Amniotic stem cell (primary cell): Measurements from ENCODE around the gene RGS1.
A peak's percentile ranks its signal among the peaks of the same experiment; 100 is the strongest.

Source experiments
- DNase-seq: peaks from one replicate; lab custom pipeline; 2025; lab: John Stamatoyannopoulos, UW

The RGS1 gene

DNA sequence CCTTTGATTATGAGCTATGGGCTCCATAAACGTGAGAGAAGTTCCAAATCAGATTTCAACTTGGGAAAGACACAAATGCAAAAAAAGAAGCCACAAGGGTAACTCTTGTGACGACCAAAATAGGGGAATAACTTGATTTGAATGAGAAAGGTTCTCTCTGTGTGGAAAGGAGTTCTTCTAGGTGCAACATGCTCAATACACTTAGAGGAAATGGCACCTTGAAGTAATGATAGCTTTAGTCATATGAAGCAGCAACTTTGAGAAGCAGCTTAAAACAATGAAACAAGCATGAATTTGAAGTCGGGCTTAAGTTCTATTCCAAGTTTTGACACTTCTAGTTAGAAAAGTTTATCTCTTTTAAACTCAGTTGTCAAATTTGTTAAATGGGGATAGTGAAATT, 21.8 kb upstream of the RGS1 start:
- DNase-seq = no peak

DNA sequence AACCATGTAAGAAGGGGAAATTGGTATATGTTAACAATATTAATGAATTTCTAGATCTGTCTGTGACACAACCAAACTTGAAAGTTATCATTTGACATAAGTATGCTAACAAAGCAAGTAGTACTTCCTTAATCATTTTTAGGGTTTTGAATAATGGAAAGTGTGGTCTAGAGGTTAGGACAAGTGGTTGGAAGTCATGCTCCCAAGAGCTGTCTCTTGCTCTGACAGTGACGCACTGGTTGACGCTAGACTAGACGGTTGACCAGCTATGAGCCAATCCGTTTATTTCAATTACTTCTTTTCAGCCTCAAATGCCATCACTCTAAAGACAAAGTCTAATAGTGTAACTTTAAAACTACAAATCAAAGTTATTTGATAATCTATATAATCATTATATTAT, 20.7 kb upstream of the RGS1 start:
- no peak for DNase-seq

DNA sequence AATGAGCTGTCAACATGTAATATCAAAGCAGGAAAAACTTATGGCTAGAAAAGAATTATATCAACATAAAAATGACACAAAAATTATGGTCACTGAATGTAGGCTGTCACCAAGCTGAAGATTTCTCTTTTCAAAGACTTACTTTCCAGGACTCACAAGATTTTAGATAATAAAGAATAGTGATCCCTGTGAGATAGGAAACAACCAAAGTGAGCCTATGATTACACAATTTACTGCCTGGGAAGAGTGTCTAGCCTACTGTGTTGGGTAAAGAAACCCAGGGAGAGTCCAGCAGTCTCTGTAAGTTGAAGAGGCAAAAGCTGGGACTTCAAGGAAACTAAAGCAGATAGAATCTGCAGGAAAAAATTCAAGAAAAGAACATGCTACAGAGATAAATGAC, 20.2 kb upstream of the RGS1 start:
- no peak for DNase-seq

DNA sequence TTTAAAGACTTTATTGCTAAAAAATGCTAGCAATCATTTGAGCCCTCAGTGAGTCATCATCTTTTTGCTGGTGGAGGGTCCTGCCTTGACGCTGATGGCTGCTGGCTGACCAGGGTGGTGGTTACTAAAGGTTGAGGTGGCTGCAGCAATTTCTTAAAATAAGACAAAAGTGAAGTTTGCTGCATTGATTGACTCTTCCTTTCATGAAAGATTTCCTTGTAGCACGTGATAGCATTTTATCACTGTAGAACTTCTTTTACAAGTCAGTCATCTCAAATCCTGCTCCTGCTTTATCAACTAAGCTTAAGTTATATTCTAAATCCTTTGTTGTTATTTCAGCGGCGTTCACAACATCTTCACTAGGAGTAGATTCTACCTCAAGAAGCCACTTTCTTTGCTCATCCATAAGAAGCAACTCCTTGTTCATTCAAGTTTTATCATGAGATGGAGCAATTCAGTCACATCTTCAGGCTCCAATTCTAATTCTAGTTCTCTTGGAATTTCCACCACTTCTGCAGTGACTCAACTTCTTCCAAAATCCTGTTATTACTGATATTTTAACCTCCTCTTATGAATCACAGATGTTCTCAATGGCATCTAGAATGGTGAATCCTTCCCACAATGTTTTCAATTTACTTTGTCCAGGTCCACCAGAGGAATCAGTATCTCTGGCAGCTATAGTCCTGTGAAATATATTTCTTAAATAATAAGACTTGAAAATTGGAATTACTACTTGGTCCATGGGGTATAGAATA, 17.6 kb upstream of the RGS1 start:
- no peak for DNase-seq

DNA sequence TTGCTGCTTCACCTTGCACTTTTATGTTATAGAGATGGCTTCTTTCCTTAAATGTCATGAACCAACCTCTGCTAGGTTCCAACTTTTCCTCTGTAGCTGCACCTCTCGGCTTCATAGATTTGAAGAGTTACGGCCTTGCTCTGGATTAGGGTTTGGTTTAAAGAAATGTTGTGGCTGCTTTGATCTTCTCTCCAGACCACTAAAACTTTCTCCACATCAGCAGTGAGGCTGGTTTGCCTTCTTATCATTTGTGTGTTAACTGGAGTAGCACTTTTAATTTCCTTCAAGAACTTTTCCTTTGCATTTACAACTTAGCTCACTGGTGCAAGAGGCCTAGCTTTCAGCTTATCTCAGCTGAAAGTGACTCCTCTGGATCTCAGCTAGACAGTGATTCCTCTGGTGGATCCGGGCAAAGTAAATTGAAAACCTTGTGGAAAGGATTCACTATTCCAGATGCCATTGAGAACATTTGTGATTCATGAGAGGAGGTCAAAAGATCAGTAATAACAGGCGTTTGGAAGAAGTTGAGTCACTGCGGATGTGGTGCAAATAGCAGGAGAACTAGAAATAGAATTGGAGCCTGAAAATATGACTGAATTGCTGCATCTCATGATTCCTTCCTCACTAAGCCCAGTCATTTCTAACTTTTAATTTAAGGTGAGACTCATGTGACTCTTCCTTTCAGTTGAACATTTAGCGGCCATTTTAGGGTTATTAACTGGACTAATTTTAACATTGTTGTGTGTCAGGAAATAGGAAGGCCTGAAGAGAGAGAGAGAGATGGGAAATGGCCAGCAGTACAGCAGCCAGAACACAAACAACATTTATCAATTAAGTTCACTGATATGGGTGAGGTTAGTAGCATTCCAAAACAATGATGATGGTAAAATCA, 16.2 kb upstream of the RGS1 start:
- DNase-seq = peak; percentile 66

DNA sequence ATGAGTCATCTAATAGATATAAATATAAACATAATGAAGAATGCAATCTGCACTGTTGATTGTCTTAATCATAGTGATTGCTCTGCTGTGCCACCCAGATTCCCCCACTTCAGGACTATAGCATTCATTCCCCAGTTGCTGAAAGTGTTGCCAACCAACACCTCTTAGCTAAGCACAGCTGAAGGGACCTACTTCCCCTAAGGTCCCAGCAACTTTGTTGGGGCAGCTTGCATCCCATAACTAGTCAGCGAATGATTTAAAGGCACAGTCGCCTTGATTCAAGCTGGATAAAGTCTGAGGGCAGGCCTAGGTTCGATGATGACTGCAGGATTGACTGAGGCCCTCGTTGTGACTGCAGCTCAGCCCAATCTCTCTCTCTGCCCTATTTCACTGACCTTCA, 14.3 kb upstream of the RGS1 start:
- DNase-seq = no peak

DNA sequence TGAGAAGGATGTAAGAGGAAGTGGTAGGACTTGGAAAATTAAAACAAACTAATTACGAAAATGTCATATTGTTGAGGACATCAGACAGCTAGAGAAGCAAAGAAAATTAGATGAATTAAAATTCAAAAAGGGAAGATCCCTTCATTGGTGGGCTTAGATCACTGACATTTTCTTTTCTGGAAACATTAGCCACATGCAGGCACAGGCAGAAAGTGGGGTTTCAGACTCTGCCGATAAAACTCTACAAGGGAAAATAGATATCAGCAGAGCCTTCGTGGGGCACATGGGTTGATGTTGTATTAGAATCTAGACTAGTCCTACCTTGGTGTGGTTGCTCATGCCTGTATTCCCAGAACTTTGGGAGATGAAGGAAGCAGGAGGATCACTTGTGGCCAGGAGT, 12.4 kb upstream of the RGS1 start:
- DNase-seq = no peak

DNA sequence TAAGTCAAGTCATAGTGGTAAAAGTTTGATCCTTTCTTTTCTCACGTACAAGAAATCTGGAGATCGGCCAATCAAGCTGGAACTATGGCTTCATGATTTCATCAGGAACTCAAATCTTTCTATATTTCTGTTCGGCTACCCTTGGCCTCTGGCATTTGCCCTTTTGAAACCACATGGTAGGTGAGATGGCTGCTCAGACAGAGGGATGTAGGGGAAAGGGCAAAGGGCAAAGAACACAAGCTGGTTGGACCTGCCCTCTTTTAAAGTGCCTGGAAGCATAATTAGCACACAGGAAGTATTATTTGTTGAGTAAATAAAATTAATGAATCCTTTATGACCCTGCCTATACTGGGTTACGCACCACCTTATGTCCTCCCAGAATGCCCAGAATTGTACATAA, 11.5 kb upstream of the RGS1 start:
- DNase-seq = no peak

DNA sequence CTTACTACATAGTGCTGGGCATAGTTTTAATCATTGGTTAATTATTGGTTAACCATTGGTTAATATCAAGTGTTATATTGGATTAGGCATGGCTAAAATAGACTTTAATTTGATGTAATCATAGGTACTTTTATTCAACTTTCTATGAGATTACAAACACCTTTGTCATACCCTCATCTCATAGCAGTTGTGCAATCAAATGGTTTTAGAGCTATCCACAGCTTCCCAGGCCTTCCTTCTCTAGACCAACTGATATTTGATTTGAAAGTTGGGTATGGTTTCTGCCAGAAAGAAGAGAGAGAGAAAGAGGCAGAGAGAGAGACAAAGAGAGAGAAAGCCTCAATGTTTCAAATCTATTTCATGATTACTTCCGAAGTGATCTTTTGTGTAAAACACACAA, 9.6 kb upstream of the RGS1 start:
- no peak for DNase-seq

DNA sequence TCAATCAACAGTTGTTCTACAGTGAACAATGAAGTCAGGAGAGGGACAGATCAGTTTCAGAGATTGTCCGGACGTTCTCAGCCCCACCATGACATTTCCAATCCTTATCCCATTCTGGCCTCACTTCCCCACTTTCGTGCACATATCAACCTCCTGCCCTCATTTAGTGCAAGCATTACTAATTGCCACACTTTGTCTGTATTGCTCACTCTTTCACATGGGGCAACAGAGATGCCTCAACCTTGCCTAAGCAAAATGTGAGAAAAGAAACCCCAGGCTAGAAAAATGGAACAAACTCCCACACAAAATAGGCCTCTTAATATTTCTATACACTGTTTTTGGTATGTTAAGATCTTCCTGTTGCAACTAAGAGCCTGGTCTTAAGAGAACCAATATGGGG, 8.9 kb upstream of the RGS1 start:
- DNase-seq = no peak

DNA sequence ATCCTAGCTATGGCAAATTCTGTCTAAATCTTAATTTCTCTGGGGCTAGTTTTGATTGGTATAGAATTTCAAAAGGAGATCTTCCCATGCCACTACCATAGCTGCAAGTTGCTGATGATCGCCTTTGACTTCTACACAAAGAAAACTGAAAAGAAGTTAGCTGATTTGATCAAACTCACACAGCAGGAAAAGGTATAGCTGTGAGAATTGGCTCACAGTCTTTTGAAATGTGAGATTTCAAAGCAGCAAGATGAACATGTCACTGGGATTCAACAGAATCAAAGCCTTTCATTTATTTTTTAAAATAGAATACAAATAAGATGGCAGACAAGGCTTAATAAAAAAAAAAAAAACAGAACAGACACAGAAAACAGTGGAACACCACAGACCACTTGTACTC, 7.5 kb upstream of the RGS1 start:
- no peak for DNase-seq

DNA sequence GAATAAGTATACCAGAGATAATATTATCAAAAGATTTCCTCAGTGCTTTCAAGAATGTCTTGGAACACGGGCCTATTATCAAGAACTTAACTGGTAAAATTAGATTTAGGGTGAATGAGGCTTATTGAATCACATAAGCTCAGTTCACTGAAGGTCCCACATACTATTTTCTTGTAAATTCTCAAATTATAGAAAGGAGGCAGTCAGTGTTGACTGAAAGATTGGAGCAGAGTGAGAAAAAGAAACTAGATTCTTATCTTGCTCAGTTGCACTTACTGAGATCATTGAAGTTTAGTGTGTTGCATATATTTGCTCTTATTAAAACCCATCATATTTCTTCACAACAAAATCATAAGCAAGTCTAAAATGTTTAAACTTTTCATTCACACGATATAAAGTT, 3.9 kb upstream of the RGS1 start:
- DNase-seq = no peak

DNA sequence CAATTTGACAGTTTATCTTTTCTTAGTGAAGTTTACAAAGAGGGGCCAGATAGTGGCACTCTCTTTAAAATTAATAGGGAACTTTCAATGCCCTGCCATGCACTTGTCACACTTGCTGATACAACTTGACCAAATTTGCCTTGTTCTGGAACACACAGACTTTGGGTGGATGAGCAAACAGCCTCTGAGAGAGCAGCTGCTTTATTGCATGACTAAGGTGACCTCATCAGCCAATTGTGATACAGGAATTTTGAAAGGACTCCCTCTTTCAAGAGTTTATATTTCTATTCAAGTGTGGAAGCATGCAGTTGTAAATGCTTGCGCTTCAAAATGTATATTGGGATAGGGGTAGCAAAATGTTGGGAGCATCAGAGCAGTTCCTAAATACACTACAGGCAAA, 2.1 kb upstream of the RGS1 start:
- no peak for DNase-seq

DNA sequence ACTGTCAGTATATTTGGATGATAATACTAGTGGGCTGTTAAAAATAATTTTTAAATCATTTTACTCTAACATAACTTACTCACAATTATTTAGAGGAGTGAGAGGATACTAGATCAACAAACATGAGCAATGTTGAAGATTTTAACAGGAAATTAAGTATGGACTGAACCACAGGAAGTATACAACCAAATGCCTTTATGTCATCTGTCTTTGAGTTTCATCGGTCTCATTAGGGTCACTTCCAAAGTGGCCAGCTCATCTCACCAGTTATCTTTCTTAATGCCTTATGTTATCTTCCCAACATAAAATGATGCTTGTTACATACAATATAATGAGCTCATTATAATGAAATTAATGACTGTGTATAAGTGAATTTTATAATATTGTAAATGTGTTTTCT, 1.5 kb upstream of the RGS1 start:
- no peak for DNase-seq

DNA sequence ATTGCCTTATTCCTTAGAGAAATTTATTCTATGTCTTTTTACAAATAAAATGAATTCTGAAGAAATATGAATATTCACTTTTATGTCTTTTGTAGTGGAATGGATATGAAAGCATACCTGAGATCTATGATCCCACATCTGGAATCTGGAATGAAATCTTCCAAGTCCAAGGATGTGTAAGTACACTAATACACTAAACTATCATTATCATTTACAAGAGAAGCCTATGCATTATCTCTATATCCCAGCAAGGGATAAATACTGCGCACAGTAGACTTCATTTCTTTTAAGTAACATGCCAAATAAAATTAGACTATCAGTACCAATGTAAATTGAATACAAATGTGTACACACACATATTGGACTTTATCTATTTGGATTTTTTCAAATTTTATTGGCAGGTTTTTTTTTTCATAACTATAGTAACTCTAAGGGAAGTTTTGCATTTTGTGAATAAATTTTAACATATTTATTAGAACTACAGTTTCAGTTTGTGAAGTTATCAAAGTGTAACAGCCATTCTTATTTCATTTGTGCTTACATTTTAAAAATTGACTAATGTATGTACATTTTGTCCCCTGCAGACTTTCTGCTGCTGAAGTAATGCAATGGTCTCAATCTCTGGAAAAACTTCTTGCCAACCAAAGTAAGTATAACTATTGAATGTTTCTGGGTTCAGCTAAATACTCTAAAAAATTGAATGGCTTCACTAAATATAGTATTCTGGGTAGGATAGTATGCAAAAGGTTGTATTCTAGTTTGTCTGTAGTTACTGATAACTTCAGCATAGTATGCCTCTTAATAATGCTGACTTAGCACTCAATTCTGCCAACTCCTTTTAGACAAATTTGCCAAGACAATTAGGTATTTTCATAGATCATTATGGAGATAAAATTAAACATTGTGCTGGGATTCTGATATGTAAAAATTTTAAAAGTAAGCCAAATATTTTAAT, 894 bp downstream of the RGS1 start:
- DNase-seq = no peak

DNA sequence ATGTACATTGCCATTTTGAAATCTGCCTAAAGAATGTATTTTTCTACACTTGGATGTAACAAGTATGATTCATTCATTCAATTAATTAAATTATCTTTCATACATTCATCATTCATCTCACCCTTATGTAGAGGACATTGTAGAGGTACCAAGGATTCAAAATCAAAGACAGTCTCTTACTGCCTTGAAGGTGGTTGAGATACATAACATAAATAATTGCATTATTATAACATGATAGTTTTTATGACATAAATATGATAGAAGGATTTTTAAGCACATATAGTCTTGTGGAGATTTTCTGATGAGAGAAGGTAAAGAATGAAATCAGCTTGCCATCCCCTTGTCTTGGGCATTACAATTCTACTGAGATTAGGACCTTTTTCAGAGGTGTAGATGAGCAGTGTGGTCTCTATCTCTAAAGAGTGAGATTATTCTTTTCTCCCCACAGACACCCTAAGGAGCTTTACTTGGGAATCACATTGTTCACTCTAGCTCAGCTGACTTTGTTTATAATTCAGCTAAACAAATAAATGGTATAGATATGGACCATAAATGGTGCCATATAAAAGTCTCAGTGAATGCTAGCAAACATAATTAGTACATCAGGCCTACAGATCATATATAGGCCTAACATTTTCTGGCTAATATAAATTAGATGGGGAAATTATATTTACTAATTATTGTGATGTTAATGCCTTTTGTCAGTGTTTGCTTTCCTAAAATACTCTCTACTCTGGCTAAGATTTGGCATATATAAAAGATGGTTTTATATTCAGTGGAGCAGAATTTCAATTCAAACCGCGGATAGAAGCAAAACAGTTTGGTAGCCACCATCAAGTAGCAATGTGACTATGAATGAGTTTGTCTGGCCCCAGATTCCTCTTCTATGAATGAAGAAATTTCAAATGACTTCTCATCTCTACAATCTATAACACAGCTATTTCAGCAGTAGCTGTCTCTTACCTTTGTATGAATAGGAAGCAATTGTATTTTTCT, 1.9 kb downstream of the RGS1 start:
- DNase-seq = no peak

DNA sequence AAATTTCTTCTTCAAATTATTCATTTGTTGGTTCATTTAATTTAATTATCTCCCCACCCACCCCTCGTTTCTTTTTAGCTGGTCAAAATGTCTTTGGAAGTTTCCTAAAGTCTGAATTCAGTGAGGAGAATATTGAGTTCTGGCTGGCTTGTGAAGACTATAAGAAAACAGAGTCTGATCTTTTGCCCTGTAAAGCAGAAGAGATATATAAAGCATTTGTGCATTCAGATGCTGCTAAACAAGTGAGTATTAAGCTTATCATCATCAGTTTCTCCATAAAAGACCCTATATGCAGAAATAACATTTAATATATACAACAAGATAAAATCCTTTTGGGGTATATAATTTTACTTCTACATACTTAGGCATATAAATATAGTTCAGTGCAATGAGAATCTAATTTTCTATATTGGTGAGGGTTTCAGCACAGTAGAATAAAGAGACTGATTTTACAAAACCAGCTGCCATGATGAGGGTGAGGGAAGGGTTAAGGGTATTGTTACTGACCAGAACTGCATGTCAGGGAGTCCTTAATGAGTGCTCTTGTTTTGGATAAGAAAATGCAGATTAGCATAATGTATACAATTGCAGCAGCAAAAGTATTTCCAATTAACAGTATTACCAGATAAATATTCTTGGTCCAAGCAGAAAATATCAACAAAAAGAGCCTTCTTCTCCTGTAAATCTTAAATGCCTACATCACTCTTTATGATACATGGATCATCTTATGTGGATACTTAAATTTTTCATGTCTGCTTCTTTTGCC, 2.8 kb downstream of the RGS1 start:
- no peak for DNase-seq

DNA sequence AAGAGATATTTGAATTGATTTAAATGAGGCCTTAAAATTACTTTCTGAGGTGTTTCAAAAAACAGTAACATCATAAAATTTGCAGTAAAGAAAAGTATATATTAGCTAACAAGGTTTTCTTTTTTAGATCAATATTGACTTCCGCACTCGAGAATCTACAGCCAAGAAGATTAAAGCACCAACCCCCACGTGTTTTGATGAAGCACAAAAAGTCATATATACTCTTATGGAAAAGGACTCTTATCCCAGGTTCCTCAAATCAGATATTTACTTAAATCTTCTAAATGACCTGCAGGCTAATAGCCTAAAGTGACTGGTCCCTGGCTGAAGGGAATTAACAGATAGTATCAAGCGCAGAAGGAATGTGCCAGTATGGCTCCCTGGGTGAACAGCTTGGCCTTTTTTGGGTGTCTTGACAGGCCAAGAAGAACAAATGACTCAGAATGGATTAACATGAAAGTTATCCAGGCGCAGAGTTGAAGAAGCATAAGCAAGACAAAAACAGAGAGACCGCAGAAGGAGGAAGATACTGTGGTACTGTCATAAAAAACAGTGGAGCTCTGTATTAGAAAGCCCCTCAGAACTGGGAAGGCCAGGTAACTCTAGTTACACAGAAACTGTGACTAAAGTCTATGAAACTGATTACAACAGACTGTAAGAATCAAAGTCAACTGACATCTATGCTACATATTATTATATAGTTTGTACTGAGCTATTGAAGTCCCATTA, 3.6 kb downstream of the RGS1 start:
- no peak for DNase-seq

DNA sequence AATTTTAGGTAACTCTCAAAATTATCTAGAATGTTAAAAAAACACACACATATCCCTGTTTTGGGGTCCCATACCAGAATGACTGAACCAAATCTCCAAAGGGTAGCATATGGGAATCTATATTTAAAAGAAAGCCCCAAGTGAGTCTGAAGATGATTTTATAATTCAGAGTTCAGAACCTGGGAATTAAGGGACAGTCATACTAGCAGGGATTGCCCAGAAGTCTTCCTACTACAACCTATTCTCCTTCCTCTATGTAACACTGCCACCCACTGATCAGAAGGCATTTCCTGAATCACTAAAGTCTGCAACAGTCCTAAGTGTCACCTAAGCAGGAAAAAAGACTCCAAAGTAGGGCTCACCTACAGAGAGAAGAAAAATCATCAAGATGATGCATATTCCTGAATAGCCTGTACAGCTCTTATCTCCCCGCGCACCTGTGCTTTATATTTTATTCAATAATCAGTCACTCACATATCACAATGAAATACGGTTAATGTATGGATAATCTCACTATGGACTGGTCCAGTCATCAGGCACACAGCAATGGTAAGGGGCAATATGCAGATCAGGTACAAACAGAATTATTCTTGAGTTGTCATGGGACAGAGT, 4.9 kb downstream of the RGS1 start:
- DNase-seq = no peak
